K562 (cell line): ENCODE measurements around the gene CHML. TPM values are rescaled to one million over a fixed set of nuclear protein-coding genes. Genes with fewer than 3 reads are reported as not detected.

Experiments used
- ATAC-seq: fragments of 200-7000 bp; cut with Tn5 transposase; 3 replicates; pipeline ENCODE4 v1.9.1; 2020; ENCODE audit warnings: moderate library complexity
- BruUV-seq: library from RNA; stranded (reverse); fragments of 400-500 nt; replicated peaks from 2 replicates; lab custom pipeline; 2021; lab: Mats Ljungman, UMichigan
- CTCF ChIA-PET: fragments of 300-600 bp; formaldehyde crosslinking; extraction: SDS; loops from one replicate; lab custom pipeline; 2021; ENCODE audit warnings: low intra/inter-chr PET ratio; lab: Yijun Ruan, JAX
- POLR2A ChIA-PET: fragments of 300-600, 350-650 bp; sonication (Branson Sonifier 250); formaldehyde crosslinking; extraction: SDS; loops from one replicate; lab custom pipeline; 2021; ENCODE audit warnings: antibody characterized with exemption, inconsistent platforms; lab: Yijun Ruan, JAX
- DNase-seq, 4 experiments: peaks; one replicate each; pipeline versions ENCODE4 v3.0.0 to v3.0.0-alpha.2; 2011 to 2018; ENCODE audit warnings: low spot score in 3 of 4, mixed read lengths in 3 of 4; ENCODE audit errors: extremely low read depth in 1 of 4
- FAIRE-seq: peaks from 2 replicates; lab custom pipeline; 2011; peaks lifted over from hg19 to GRCh38; lab: Jason Lieb, UNC
- H2AFZ ChIP-seq: 2 replicates; pipeline ENCODE4 v1.6.0; 2011; ENCODE audit warnings: low read depth, low read length, control low read depth, inconsistent platforms
- H3K27ac ChIP-seq: fragments of 200-600 bp; 3 replicates; pipeline ENCODE4 v1.8.0; 2011; ENCODE audit warnings: low read depth, mild to moderate bottlenecking, control low read depth, inconsistent platforms, low read length, moderate library complexity, mixed read lengths; ENCODE audit errors: extremely low read depth
- H3K27me3 ChIP-seq, 2 experiments: fragments of 300-600 bp in 1 of 2; 2 replicates in 1 of 2; 3 replicates in 1 of 2; pipeline versions ENCODE4 v1.6.0 to v1.8.0; 2011; ENCODE audit warnings: inconsistent platforms in 2 of 2, low read length in 2 of 2, mild to moderate bottlenecking in 1 of 2, mixed read lengths in 1 of 2, moderate library complexity in 1 of 2; ENCODE audit not compliant: control insufficient read depth in 2 of 2, insufficient read depth in 2 of 2
- H3K36me3 ChIP-seq: fragments of 300-600 bp; 3 replicates; pipeline ENCODE4 v1.8.0; 2011; ENCODE audit warnings: mild to moderate bottlenecking, low read length, inconsistent platforms; ENCODE audit not compliant: control insufficient read depth, insufficient read depth
- H3K4me1 ChIP-seq, 2 experiments: fragments of 200-600 bp in 1 of 2; replicated peaks in 1 of 2; 2 replicates in 1 of 2; 3 replicates in 1 of 2; pipeline versions ENCODE4 v1.5.1 to v1.8.0; 2011; ENCODE audit warnings: inconsistent platforms in 2 of 2, low read length in 2 of 2, mild to moderate bottlenecking in 1 of 2, mixed read lengths in 1 of 2, moderate library complexity in 1 of 2; ENCODE audit not compliant: control insufficient read depth in 2 of 2, insufficient read depth in 2 of 2
- H3K4me2 ChIP-seq: 2 replicates; pipeline ENCODE4 v1.6.1; 2011; ENCODE audit warnings: low read length, control low read depth, inconsistent platforms, mixed read lengths; ENCODE audit not compliant: insufficient read depth
- H3K4me3 ChIP-seq: fragments of 200-600 bp; sonication (generic), shearing (Covaris generic); 2 replicates; pipeline ENCODE4 v1.5.1; 2016; ENCODE audit warnings: control low read depth, inconsistent platforms
- H3K79me2 ChIP-seq: fragments of 200-600 bp; 3 replicates; pipeline ENCODE4 v1.8.0; 2011; ENCODE audit warnings: low read length, inconsistent platforms; ENCODE audit not compliant: control insufficient read depth, insufficient read depth
- H3K9ac ChIP-seq, 2 experiments: 2 replicates each; pipeline versions ENCODE4 v1.6.0 to v1.6.1; 2011; ENCODE audit warnings: low read depth in 2 of 2, low read length in 2 of 2, control low read depth in 1 of 2, inconsistent platforms in 1 of 2, mild to moderate bottlenecking in 1 of 2, mixed read lengths in 1 of 2; ENCODE audit not compliant: insufficient read depth in 1 of 2
- H3K9me1 ChIP-seq: one replicate; pipeline ENCODE4 v1.6.0; 2011; ENCODE audit warnings: inconsistent platforms, mild to moderate bottlenecking, low read length, moderate library complexity; ENCODE audit not compliant: control insufficient read depth, insufficient read depth
- H3K9me3 ChIP-seq: replicated peaks from 2 replicates; pipeline ENCODE4 v1.5.1; 2011; ENCODE audit warnings: low read depth, low read length, inconsistent platforms; ENCODE audit not compliant: control insufficient read depth, insufficient read depth
- H4K20me1 ChIP-seq: replicated peaks from 2 replicates; pipeline ENCODE4 v1.6.1; 2011; ENCODE audit warnings: low read length, inconsistent platforms, mixed read lengths; ENCODE audit not compliant: control insufficient read depth, insufficient read depth
- CBX5 ChIP-seq: IDR thresholded peaks from 2 replicates; pipeline ENCODE4 v1.6.1; 2014; ENCODE audit warnings: low read depth, borderline replicate concordance
- ESRRA ChIP-seq: fragments of 450-650 bp; IDR thresholded peaks from 2 replicates; pipeline ENCODE4 v1.6.1; 2014; ENCODE audit warnings: low read depth, mild to moderate bottlenecking, moderate library complexity, borderline replicate concordance
- GABPB1 ChIP-seq: sonication (generic); formaldehyde crosslinking; IDR thresholded peaks from 2 replicates; pipeline ENCODE4 v1.8.0; 2022; ENCODE audit warnings: mild to moderate bottlenecking, missing genetic modification reagents
- KLF1 ChIP-seq: fragments of 450-650 bp; IDR thresholded peaks from 2 replicates; pipeline ENCODE4 v1.6.1; 2016; ENCODE audit warnings: missing genetic modification characterization, missing compliant biosample characterization
- MXD1 ChIP-seq: fragments of 250-450 bp; sonication (Bioruptor Pico); IDR thresholded peaks from 2 replicates; pipeline ENCODE4 v1.8.0; 2021; ENCODE audit warnings: borderline replicate concordance, mild to moderate bottlenecking, moderate library complexity; ENCODE audit not compliant: poor library complexity, severe bottlenecking
- MYC ChIP-seq, 2 experiments: fragments of 250-450 bp in 1 of 2; sonication (Bioruptor Pico) in 1 of 2; IDR thresholded peaks; 2 replicates each; pipeline versions ENCODE4 v1.5.1 to v1.6.1; 2012 to 2021; ENCODE audit warnings: low read depth in 2 of 2, borderline replicate concordance in 1 of 2, improper control_type of control experiment in 1 of 2, low read length in 1 of 2, mild to moderate bottlenecking in 1 of 2, moderate library complexity in 1 of 2
- NR4A1 ChIP-seq, 2 experiments: fragments of 250-450 bp in 1 of 2; fragments of 450-650 bp in 1 of 2; sonication (Bioruptor Pico) in 1 of 2; IDR thresholded peaks; 2 replicates each; pipeline versions ENCODE4 v1.4.0 to v1.6.1; 2016 to 2020; ENCODE audit warnings: mild to moderate bottlenecking in 2 of 2, missing compliant biosample characterization in 1 of 2, missing genetic modification characterization in 1 of 2, moderate library complexity in 1 of 2
- PHF21A ChIP-seq: fragments of 450-650 bp; IDR thresholded peaks from 2 replicates; pipeline ENCODE4 v1.6.1; 2017; ENCODE audit warnings: low read depth, borderline replicate concordance
- RB1 ChIP-seq: fragments of 450-650 bp; IDR thresholded peaks from 2 replicates; pipeline ENCODE4 v1.6.1; 2017; ENCODE audit warnings: low read depth, mild to moderate bottlenecking
- SIRT6 ChIP-seq: IDR thresholded peaks from one replicate; pipeline ENCODE4 v1.6.1; 2012; ENCODE audit warnings: low read depth, mild to moderate bottlenecking, control low read depth, inconsistent platforms, low read length, moderate library complexity
- SMAD3 ChIP-seq: fragments of 450-650 bp; formaldehyde crosslinking; conservative IDR thresholded peaks from 2 replicates; pipeline ENCODE4 v1.4.0; 2020; ENCODE audit warnings: mild to moderate bottlenecking
- TAF15 ChIP-seq: fragments of 200-400 bp; formaldehyde crosslinking; IDR thresholded peaks from 2 replicates; pipeline ENCODE4 v1.6.1; 2017; ENCODE audit warnings: mild to moderate bottlenecking, low read depth, low read length, moderate library complexity
- TAF7 ChIP-seq: fragments of 450-650 bp; IDR thresholded peaks from 2 replicates; pipeline ENCODE4 v1.6.1; 2016; ENCODE audit warnings: missing genetic modification characterization, missing compliant biosample characterization
- THAP7 ChIP-seq: fragments of 250-450 bp; sonication (Bioruptor Pico); IDR thresholded peaks from 2 replicates; pipeline ENCODE4 v1.5.0; 2021
- TRIM28 ChIP-seq: fragments of 450-650 bp; IDR thresholded peaks from 2 replicates; pipeline ENCODE4 v1.6.1; 2017
- ZC3H11A ChIP-seq: IDR thresholded peaks from 2 replicates; pipeline ENCODE4 v1.6.1; 2012; ENCODE audit warnings: low read depth, low read length, improper control_type of control experiment
- ZNF146 ChIP-seq: IDR thresholded peaks from one replicate; pipeline ENCODE4 v1.6.1; 2018; ENCODE audit warnings: missing compliant biosample characterization; ENCODE audit not compliant: unreplicated experiment
- ZNF3 ChIP-seq: fragments of 250-450 bp; sonication (Bioruptor Pico); IDR thresholded peaks from 2 replicates; pipeline ENCODE4 v1.5.0; 2021; ENCODE audit warnings: mild to moderate bottlenecking, moderate library complexity
- ZNF354B ChIP-seq: fragments of 250-450 bp; sonication (Bioruptor Pico); IDR thresholded peaks from 2 replicates; pipeline ENCODE4 v1.4.0; 2020
- ZNF41 ChIP-seq: fragments of 250-450 bp; sonication (Bioruptor Pico); conservative IDR thresholded peaks from 2 replicates; pipeline ENCODE4 v1.4.0; 2020; ENCODE audit warnings: mild to moderate bottlenecking
- WGBS: fragments of 100-300 bp; shearing (Covaris generic); methylation state at CpG from one replicate; pipeline ENCODE4 v1.1.6; 2016; ENCODE audit warnings: low coverage, mixed read lengths; ENCODE audit not compliant: insufficient coverage; ENCODE audit errors: missing lambda C conversion rate; 5-methylcytosine and 5-hydroxymethylcytosine counted together
- in situ Hi-C: fragments of 300-500 bp; cut with MboI; formaldehyde crosslinking; loops from 4 replicates; pipeline ENCODE4 v1.15.0; 2018; ENCODE audit warnings: inconsistent platforms, mixed read lengths
- intact Hi-C: fragments of 100-400 bp; cut with micrococcal nuclease; formaldehyde crosslinking; loops from 2 replicates; pipeline ENCODE4 v1.14.2; 2022
- polyA plus RNA-seq, 8 experiments: library from polyadenylated mRNA; depleted of rRNA in 4 of 8; stranded (reverse) in 5 of 8; unstranded in 3 of 8; fragments of >200 nt; fragmentation: Nextera tagmentation in 2 of 8; fragmentation: Illumina TruSeq in 1 of 8; extraction: Ambion mirVana in 2 of 8; extraction: Trizol in 1 of 8; gene quantifications; 2 replicates each; pipeline versions ENCODE4 v1.2.1 to v1.2.3, GENCODE V29; 2011 to 2014; ENCODE audit warnings: inconsistent platforms in 1 of 8, missing spikeins in 1 of 8
- total RNA-seq, 7 experiments: library from RNA; depleted of rRNA in 6 of 7; stranded (reverse); fragments of >200 nt in 6 of 7; fragmentation: Illumina TruSeq in 2 of 7; extraction: Trizol in 2 of 7; gene quantifications; 2 replicates each; pipeline versions ENCODE4 v1.2.1 to v1.2.3, GENCODE V29; 2011 to 2021; ENCODE audit warnings: low replicate concordance in 1 of 7

Gene CHML
- total and polyA plus RNA-seq, 9 of the 15 experiments (the other 6 are each of a cell fraction or from before 2014, with no cell fraction given), result 13.0 to 88.3 (median 62.8) TPM

DNA sequence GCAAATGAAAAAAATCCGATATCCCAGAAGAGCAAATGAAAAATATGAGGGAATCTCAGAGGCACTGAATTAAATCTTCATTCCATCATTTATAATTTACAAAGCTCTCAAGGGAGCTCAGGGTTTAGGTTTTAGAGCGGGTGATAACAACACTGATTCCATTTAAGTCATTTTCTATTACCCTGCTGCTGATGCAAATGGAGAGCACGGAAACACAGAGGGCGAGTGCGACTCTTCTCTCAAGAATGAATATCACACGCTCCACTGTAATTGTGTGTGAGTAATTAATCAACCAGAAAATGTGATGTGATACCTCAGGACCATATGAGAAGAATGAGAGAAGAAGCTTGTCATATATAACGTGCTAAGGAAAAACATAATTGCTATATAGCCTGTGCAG is 22.7 kb downstream of the CHML start (continued):
- TF ChIP-seq TAF15, result no peak

DNA sequence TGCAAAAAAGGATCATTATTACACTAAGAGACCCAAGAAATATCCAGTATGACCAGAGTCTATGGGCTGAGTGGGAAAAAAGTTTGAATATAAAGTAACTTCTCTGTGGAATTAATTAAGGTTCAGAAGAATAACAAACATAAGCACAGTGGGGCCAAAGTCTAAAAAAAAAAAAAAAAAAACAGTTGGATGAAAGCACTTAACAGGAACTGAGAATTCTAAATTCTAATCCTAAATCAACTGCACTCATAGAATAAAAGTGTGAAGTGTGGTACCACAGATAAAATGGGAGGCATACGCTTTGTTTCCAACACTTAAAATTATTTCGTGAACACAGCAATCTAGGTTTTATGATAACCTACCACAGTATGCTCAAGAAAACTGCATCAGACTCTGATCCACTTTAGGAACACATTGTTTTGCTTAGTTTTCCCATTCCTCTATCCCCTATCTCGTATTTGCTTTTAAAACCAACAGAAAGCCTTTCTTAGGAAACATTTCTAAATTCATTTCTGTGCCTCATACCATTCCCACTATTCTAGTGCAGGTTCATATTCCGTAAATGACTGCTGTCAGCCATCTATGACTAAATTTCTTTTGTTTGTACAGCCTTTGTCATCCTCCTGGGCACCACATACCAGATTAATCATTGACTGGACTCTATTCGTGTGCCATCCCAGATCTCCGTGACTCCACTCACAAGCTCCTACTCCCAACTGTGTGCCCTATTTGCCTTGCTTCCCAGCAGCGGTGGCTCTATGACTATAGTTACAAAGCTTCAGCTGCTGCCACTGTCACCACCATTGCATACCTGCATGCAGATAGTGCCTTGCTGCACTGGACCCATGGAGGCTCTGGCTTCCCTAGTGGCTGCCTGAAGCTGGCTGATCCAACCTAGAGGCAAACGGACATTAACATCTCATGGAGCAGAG is 24.9 kb downstream of the CHML start:
- FAIRE-seq (no peak), DNase-seq (no peak), ATAC-seq (no peak)
- CTCF ChIA-PET, result no interaction called here
- H3K4me2 ChIP-seq, result no peak overlapping the region
- H3K27ac ChIP-seq, result no peak overlapping the region
- peaks cover 2% of the 10 kb centered on the region; the same call in 1 of the 3 replicates for H3K36me3 ChIP-seq
- no peaks in the 10 kb centered on the region for H3K9me3 ChIP-seq
- intact Hi-C loops, result no loop called here
- H3K9me1 ChIP-seq, result no peaks in the 10 kb centered on the region
- H2AFZ ChIP-seq, result no peak overlapping the region
- no peaks in the 10 kb centered on the region for H4K20me1 ChIP-seq
- no peaks in the 10 kb centered on the region for H3K27me3 ChIP-seq
- POLR2A ChIA-PET, result interaction anchor here (0.6 kb wide), 1 partner anchor 50 kb away, joined by 3 read pairs; no protein-coding TSS in a partner anchor
- no peak overlapping the region for H3K4me3 ChIP-seq
- H3K4me1 ChIP-seq, result peaks cover 3 to 15% of the 10 kb centered on the region in 2 experiments; a peak in 4 of 5 replicates
- WGBS, result 70% methylated on average over 8 of the region's 8 CpGs
- H3K9ac ChIP-seq, result no peak overlapping the region; a peak in 1 of 4 replicates
- no peaks in the 10 kb centered on the region for H3K79me2 ChIP-seq
- TF ChIP-seq ZC3H11A, result no peak
- TF ChIP-seq MXD1 (CRISPR knock-in tag), result no peak
- TF ChIP-seq RB1, result no peak
- no peak for TF ChIP-seq NR4A1 (CRISPR knock-in tag; IDR thresholded peaks at IDR 0.05)
- TF ChIP-seq NR4A1 (tag; IDR thresholded peaks at IDR 0.05), result no peak
- TF ChIP-seq ZNF3 (CRISPR knock-in tag), result no peak
- no peak for TF ChIP-seq ZNF146 (CRISPR knock-in tag)
- TF ChIP-seq TAF7, result no peak
- TF ChIP-seq ZNF354B (CRISPR knock-in tag), result no peak
- no peak for TF ChIP-seq MYC (IDR thresholded peaks at IDR 0.05; ENCODE audit: low read depth, low read length)
- no peak for TF ChIP-seq MYC (CRISPR knock-in tag; IDR thresholded peaks at IDR 0.05; ENCODE audit: borderline replicate concordance, low read depth)
- TF ChIP-seq TRIM28, result no peak
- no peak for TF ChIP-seq ESRRA
- TF ChIP-seq PHF21A, result no peak
- no peak for TF ChIP-seq THAP7
- TF ChIP-seq KLF1 (tag), result no peak
- TF ChIP-seq ZNF41 (CRISPR knock-in tag), result no peak
- no peak for TF ChIP-seq CBX5
- no peak for TF ChIP-seq GABPB1
- TF ChIP-seq SIRT6, result no peak
- TF ChIP-seq SMAD3 (CRISPR knock-in tag), result no peak
- BruUV-seq, result no TSS peak
- in situ Hi-C loops, result loop anchor here (5.0 to 25.0 kb wide), 2 partner anchors 217 to 372 kb away; partner anchors contain the start of gene MAP1LC3C
